HG02588 (cell line): ENCODE data around the gene NTMT1.
"Not testable (repeated sequence)": the region's sequence is repeated elsewhere in the genome, so short reads cannot be mapped to it uniquely, and the experiment has no call there.

ENCODE experiments used
- ATAC-seq: cut with Tn5 transposase; IDR thresholded peaks from one replicate; pipeline ENCODE4 v1.9.1; 2021; ENCODE audit warnings: mild to moderate bottlenecking, moderate library complexity; ENCODE audit not compliant: unreplicated experiment

The NTMT1 gene

DNA sequence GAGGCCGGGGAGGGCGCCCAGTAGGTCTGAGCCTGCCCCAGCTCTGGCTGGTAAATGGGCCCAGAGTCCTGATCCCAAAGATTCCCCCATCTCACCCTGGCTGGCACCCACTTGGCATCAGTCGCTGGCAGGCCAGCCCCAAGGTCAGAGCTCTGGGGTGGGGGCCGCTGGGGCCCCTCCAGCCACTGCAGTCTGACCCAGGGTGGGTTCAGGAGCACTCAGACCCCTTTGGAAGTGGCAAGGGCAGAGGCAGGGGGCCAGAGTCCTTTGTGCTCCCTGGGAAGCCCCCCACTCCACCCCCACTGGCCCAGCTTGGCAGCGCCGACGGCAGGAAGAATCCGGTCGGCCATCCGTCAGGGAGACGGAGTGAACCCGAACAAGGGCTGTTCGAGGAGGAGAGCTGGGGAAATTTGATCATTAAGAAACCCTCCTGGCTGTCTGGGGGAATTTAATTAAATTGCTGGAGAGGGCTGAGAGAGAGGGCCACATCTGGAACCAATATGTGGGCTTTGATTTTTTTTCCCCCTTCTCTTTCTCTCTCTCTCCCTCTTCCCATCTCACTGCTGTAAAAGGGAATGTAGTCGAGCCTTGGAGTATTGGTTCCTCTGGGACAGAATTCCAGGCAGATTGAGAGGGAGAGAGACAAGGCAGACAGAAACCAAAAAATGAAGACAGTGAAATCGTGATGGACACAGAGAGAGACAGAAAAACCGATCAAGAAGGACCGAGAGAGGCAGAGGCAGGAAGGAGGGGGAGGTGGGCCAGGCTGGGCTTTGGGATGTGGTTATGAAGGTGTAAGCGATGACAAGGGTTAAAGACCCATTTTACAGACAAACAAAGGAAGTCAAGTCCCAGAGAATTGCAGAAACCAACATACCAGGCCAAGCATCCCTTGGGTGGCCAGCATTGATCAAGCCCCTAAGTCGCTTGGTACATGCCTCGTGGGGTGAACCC, 24.0 kb downstream of the NTMT1 start:
- ATAC-seq, result no peak

DNA sequence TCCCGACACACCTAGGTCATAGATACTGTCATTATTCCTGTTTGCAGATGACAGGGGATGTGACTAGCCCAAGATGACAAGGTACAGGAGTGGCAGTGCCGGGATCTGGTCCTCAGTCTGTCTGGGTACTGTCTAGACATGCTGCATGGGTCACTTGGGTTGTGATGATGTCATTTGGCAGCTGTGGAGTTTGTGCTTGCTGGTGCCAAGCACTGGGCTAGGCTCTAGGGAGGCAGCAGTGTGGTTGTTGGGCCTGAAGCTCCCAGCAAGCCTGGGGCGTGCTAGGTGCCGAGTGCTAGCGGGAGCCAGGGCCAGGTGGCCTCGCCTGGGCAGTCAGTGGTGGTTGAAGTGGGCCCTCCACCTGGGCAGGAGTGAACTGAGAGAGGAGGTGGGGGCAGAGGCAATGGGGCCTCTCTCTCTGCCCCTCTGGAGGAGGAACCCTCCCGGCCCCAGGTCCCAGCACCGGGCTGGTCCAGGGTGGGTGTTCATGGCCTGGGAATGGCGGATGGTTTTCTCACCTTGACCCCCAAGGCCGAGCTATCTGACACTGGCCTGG, 24.8 kb downstream of the NTMT1 start:
- no peak for ATAC-seq

DNA sequence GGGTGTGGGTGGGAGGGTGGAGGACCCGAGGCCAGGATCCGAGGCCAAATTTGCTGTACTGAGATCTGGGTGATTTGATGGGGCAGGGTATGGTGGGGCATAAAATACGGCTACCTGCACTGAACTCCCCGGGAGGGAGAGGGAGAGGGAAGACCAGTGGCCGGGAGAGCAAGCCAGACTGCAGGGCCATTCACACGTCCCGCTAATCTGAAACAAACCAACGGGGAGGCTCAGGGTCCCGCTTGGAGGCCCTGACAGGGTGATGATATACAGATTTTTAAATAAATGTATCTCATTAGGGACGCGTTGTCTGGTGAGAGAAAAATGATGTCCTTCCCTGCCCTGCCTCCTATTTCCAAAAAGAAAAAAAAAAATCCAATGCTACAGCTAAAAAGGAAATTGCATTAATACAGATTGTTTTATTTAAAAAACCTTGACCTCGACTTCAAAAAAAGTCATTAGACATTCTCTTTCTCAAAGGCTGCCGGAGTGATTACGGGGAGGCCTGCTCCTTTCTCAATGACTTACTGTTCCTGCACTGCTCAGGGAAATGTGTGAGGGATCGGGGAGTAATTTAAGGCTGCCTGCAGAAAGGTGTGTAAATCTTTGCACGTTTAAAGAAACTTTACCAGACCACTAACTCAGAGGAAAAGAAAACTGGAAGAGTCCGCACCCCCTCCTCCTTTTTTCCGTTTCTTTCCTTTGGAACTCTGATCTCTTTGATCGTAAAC, 28.0 kb downstream of the NTMT1 start:
- ATAC-seq, result no peak

DNA sequence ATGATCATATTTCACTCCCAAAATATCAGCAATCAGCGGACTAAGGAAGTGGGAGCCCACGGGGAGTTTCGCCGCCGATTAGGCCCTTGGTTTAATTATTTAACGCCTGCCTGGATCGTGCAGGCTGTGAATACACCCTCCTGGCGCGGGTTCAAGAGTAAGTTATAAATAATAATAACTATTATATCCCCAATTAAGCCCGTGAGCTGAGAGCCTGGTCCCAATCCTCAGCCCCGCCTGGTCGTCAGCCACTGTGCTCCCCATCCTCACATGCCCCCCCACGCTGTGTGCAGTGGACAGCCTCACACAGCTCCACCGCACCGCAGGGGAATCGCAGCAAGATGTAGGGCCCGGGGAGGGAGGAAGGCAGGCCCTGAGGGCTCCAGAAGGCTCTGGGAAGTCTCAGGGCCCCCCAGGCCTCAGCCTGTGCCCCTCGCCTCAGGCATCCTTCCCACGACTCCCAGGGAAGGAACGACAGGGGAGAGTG, 28.6 kb downstream of the NTMT1 start:
- no peak for ATAC-seq

DNA sequence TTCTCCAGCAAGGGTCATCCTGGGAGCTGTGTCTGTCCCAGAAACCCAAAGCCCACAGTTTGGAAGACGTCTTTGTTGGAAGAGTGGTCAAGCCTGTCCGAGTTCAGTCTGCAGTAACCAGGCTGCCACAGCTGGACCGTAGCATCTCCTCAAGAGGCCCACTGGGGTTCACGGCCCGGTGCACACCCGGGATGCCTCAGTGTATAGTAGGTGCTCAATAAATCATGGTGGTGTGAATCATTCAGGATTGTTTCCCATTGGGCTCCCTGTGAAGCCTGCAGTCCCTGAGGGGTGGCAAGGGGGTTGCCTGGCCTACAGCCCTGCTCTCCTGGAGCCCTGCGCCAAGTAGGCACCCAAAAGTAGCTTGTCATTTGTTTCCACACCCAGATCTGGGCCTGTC, 29.2 kb downstream of the NTMT1 start:
- no peak for ATAC-seq

DNA sequence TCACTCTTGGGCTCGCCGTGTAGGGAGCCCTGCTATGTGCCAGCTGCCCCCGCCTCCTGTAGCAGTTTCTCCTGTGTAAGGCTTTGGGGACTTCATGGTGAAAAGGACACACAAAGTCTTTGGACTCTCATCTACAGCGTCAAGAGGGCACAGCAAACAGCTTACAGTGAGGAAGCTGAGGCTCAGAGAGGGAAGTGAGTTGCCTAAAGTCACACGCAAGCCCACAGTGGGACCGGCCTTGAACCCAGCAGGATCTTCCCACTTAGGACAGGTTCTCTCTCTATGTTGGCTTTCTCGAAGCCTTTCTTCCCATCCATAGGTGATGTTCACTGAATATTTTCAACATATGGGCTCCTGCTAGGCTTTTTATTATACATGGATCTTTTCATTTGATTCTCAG, 29.7 kb downstream of the NTMT1 start:
- no peak for ATAC-seq

DNA sequence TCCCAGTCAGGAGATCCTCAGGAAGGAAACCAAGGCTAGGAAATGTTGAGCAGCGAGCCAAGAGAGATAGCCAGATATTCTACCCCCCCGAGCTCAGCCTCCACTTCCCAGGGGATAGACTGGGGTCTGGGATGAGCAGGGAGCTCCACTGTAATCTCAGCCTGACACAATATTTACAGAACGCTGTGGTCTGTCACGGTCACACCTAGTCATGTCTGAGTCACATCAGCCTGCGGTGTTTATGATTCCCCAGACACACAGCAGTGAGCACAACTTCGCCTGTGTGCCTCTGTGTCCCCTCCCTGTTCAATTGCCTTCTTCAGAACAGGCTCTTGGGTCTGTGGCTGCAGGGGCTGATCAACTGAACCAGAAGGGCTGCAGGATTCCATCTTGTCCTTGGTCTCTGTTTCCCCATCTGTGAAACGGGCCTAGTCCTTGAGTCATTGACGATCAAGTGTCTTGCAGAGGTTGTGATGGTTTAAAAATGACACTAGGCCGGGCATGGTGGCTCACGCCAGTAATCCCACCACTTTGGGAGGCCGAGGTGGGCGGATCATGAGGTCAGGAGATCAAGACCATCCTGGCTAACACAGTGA, 30.9 kb downstream of the NTMT1 start:
- no peak for ATAC-seq

DNA sequence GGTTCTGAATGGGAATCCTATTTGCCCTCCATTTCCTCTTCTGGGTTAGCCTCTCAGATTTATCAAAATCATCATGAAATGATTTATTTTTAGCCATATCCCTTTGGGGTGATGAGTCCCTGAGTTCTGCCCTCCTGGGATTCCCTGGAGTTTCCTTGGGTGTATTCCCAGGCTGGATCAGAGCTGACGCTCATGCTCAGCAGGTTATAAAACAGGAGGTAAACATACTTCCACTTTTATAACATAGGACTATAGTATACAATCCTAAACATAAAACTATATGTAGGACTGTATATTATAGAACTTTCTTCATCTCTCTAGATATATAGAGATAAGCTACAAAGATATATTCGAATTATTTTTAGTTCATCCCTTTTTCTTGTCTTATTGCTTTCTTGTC, 35.1 kb downstream of the NTMT1 start:
- no peak for ATAC-seq

DNA sequence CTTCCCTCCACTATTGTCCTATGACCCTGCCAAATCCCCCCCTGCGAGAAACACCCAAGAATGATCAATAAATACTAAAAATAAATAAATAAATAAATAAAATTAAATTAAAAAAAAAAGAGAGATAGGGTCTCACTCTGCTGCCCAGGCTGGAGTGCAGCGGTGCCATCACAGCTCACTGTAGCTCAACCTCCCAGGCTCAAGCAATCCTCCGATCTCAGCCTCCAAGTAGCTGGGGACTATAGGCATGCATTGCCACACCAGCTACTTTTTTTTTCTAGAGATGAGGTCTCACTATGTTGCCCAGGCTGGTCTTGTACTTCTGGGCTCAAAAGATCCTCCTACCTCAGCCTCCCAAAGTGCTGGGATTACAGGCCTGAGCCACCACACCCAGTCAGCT, 36.3 kb downstream of the NTMT1 start:
- ATAC-seq, result not testable (repeated sequence)

DNA sequence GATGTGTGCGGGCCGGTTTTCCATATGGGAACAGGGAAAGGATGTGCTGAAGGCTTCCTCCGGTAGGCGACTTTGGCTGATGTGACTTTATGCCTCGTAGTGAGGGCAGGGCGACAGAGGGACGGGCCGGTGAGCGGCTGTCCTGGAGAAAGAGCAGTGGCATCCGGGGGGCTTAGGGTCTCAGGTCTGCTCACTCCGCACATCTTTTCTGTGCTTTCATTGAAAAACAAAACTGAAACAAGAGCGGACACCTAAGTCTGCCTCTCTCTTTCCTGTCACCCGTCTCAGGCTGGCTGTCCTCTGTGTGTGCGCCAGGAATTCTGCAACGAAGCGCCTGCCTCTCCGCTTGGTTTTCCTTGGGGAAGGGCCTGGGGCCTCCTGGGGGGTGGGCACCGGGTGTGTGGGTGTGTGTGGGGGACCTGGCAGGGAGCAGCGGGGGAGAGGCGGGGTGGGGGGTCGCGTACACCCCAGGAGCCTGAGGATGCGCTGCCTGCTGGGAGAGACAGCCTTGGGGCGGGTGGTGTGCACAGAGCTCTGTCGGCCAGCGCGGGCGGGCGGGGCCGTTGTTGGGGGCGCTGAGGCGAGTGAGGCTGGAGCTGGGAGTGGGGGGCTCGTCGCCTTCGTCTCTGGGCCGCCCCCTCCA, 38.9 kb downstream of the NTMT1 start:
- no peak for ATAC-seq

DNA sequence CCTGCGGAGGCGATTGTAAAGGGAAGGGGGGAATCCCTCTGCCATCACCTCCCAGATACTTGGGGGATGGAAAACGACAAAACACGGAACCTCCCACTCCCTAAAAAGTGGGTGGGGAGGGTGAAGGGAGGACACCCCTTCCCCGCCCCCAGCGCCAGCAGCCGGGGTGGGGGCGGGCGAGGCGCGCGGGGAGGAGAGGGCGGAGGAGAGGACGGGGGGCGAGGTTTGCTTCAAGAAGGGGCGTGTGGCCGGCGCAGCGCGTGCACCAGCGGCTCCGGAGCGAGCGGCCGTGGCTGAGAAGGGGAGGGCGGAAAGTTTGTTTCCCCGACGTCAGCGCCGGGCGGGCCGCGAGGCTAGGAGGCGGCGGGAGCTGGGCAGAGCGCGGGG, 39.4 kb downstream of the NTMT1 start, which contains the start of gene PRRX2:
Gene PRRX2 (plus strand): TSS at position 259 of the 387 bp plus-strand sequence. CDS start 221 bp downstream, outside the sequence.
- no peak for ATAC-seq

DNA sequence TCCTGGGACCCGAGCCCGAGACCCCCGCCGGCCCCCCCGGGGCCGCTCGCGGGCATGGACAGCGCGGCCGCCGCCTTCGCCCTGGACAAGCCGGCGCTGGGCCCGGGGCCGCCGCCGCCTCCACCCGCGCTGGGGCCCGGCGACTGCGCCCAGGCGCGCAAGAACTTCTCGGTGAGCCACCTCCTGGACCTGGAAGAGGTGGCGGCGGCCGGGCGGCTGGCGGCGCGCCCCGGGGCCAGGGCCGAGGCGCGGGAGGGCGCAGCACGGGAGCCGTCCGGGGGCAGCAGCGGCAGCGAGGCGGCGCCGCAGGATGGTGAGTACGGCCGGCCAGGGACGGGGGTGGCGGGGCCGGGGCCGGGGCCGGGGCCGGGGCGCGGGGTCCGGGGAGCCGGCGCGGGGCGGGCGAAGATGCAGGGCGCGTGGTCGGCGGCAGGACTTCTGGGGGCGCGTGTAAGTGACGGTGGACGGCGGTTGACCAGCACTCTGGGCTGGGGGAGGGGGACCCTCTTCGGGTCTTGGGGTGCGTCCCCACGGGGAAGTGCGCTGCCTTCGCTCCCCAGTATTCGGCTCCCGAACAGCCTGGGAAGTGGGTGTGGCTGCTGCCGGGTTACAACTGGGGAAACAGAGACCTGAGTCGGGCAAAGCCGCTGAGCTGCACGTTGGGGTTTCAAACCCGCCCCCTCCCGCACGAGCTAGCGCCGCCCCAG, 40.0 kb downstream of the NTMT1 start:
- ATAC-seq, result no peak

DNA sequence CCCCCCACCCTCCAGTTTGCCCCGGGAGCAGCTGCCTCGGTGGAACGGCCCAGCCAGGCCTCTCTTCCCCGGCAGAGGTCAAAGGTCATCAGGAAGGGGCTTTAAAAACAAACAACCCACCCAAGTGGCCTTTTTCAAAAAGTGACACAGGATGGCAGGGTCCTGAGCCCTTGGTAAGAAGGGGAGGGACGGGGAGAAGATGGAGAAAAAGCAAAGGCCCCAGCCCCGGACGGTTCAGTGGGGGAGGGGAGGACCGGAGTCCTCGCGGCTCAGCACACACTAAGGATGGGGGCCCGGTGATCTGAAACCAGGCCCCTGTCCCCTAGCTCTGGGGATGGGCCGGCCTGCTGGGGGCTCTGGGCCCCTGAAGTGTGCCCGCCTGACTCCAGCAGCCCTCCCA, 40.6 kb downstream of the NTMT1 start:
- no peak for ATAC-seq

DNA sequence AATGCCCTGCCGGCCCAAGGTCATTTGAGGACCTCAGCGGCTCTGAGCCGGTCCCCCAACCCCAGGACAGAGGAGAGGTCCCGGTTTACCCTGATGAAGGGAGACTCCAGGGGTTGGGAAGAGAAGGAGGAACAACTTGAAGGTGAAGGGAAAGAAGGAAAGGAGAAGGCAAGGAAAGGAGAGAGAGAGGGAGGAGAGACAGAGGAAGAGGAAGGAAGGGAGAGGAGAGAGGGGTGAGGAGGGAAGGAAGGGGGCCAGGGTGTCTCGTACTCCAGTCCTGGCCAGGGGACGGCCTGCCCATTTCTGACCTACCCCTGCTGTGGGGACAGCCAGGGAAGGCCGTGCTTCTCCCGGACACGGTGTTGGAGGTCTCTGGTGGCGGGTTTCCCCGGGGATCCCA, 41.4 kb downstream of the NTMT1 start:
- ATAC-seq, result no peak

DNA sequence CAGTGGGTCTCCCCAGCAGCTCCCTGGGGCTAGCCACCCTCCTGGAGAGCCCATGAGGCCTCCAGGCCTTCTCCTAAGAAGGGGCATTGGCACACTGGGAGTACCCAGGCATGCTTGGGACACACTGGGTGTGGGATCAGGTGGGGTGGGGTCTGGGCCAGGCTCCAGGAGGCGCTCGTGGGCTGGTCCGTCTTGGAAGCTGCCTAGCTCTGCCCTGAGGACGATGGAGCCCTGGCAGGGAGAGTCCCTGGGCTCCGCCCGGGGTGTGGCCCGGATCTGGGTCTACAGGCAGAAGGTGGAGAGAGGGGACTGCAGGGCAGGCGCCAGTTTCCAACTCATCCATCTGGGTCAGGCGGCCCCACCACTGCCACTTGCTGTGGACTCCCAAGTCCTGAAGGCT, 41.9 kb downstream of the NTMT1 start:
- no peak for ATAC-seq

DNA sequence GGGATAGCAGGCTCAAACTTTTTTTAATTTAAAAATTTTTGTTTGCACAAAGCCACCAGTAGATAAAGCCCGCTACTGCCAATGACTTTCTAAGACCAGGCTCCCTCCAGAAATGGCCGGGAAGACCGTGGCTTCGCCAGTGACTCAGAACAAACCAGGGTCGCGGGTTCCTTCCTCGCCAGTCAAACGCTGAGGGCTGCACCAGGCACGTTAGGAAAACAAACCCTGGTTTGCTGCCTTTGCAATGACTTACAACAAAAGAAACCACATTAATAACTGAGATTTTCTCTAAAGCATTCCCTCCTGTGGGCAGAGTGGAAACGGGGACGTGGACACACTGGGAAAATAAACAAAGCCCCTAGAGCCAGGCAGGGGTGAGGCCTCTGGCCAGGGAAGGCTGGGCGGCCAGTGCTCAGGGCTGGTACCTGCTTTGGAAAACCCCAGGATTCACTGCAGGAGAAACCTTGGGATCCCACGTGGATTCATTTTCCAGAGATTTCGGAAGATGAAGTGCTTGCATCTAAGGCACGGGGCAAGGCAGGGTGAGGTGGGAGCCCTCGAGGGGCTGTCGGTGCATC, 43.3 kb downstream of the NTMT1 start:
- no peak for ATAC-seq

DNA sequence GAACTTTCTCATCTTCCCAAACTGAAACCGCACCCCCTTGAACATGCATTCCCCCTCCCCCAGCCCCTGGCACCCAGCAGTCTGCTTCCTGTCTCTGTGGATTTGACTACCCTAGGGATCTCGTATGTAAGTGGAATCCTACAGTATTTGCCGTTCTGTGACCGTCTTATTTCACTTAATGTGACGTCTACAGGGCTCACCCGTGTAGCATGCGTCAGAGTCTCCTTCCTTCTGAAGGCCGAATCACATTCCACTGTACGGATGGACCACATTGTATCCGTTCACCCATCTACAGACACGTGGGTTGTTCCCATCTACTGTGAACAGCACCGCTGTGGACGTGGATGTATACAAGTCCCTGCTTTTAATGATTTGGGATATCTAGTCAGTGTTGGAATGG, 44.0 kb downstream of the NTMT1 start:
- ATAC-seq, result no peak

DNA sequence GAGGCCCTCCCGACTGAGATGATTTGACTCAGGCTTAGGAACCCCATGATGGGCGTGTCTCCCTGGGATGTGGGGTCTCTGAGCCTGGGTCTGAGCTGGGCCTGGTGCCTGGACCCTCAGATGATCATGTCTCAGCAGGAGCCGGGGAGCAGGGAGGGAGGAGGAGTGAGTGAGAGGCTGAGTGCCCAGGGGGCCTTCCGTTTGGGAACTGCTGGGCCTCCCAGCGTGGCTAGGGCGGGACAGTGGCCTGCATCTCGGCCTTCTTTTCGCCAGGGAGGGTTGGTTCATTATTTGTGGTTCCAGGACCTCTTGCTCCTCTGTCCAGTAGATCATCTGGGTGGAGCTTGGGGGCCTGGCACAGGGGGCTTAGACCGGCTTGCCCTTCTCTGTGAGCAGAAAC, 45.1 kb downstream of the NTMT1 start:
- ATAC-seq, result no peak

DNA sequence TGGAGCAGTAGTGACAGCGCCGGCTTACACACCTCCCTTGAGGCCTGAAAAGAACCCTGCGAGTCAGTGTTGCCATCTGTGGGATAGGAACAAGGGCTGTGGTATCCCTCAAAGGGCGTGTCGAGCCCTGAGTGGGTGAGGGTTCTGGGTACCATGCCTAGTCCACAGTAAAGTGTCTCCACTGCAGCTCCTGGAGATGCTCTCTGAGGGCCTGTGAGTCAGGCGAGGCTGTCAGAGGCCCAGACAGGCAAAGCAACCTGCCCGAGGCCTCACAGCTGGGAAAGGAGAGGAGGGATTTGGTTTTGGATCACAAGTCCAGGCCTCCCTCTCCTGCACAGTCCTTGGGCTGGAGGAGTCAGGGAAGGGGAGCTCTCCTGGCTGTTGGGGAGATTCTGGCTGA, 45.6 kb downstream of the NTMT1 start:
- ATAC-seq, result no peak

DNA sequence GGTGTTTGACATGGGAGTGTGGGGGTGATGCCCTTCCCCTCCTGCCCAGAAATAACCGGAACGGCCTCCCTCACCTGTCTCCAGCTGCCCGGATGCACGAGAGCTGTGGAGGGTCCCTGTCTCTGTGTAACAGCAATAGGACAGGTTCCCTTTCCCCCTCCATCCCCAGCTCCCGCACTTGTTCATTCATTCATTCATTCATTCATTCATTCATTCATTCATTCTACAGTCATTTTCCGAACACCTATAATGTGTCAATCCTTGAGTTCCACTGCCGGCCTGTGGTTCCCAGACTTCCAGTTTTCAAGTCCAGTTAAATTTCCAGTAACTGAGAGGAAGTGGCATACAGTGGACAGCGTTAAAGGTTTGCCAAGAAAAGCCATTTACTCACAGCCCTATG, 46.7 kb downstream of the NTMT1 start:
- ATAC-seq, result no peak
